ENCODE results near the gene TAPBP.

The TAPBP gene

GRCh38 chr6:33249732-33250630 is 63.9 kb downstream of the TAPBP start:
- peak in 5 of 51 donors; percentile 24 to 28 (median 25) for DNase-seq

Measured in hypothalamus (tissue), 51 donors.